Spleen (tissue), 7 donors: ENCODE measurements around the gene VSX1.

Source experiments
- POLR2A ChIP-seq, 3 donors: fragments of 450-650 bp; IDR thresholded peaks; one replicate each; pipeline ENCODE4 v1.5.1; 2017; ENCODE audit warnings: antibody characterized with exemption in 3 of 3, mild to moderate bottlenecking in 1 of 3
- POLR2AphosphoS5 ChIP-seq, 3 donors: sonication (generic); formaldehyde crosslinking; IDR thresholded peaks; one replicate each; pipeline ENCODE4 v1.5.1; 2017; ENCODE audit warnings: antibody characterized with exemption in 3 of 3
- TF ChIP-seq, protein P1 (sequence below), 11 experiments: fragments of 200-600 bp in 7 of 11; fragments of 450-650 bp in 4 of 11; sonication (generic) in 4 of 11; IDR thresholded peaks in 8 of 11; conservative IDR thresholded peaks in 3 of 11; 1 replicate in 7 of 11; 2 replicates in 4 of 11; pipeline versions ENCODE4 v1.4.0 to v1.8.0; 2016 to 2021; ENCODE audit warnings: antibody characterized with exemption in 11 of 11, inconsistent platforms in 4 of 11, mild to moderate bottlenecking in 1 of 11
- donor health status: DM: no; HTN: no; CAD: no; lungs with moderate emphysema.
- donor health status: DM: no; HTN: no; CAD: no.
- donor health status: DM: no; HTN: no; CAD: no.

DNA sequence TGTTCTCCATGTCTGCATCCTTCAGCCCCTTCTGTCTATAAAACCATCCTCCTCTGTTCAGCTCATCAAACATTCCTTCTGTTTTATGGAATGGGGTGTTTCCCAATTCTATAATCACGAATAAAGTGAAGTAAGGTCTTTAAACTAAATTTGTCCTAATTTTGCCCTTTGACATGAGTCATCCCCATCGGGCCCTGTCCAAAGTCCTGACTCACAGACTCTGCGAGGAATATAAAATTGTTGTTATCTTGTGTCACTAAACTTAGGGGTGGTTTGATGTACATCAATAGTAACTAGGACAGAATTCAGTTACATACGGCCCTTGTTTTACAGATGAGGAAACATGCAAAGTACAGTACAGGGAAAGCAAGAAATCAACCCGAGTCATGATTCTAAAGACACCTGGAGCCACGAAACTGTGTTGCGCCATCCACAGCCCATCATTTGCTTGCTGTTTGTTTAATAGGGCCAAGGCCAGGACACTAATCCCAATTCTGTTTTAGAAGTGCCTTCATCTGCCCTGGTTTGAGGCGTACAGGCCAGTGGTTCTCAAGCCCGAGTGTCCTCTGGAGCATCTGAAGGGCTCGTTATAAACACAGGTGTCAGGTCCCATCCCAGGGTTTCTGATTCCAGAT, 26.8 kb downstream of the VSX1 start:
- TF ChIP-seq POLR2AphosphoS5 (IDR thresholded peaks at IDR 0.05): no peak
- no peak for TF ChIP-seq POLR2A (IDR thresholded peaks at IDR 0.05)
- TF ChIP-seq, protein P1, sequence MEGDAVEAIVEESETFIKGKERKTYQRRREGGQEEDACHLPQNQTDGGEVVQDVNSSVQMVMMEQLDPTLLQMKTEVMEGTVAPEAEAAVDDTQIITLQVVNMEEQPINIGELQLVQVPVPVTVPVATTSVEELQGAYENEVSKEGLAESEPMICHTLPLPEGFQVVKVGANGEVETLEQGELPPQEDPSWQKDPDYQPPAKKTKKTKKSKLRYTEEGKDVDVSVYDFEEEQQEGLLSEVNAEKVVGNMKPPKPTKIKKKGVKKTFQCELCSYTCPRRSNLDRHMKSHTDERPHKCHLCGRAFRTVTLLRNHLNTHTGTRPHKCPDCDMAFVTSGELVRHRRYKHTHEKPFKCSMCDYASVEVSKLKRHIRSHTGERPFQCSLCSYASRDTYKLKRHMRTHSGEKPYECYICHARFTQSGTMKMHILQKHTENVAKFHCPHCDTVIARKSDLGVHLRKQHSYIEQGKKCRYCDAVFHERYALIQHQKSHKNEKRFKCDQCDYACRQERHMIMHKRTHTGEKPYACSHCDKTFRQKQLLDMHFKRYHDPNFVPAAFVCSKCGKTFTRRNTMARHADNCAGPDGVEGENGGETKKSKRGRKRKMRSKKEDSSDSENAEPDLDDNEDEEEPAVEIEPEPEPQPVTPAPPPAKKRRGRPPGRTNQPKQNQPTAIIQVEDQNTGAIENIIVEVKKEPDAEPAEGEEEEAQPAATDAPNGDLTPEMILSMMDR (IDR thresholded peaks at IDR 0.05 in 8 of 11, conservative IDR thresholded peaks at IDR 0.05 in 3 of 11): no peak
